Measurements from ENCODE around the gene UCKL1.

- TF ChIP-seq CTCF (IDR thresholded peaks at IDR 0.05; ENCODE audit: insufficient read depth, low read depth, low read length), result no peak
- no peak for TF ChIP-seq EZH2 (IDR thresholded peaks at IDR 0.05; ENCODE audit: insufficient read depth, low read length)
Measured at GRCh38 chr20:63920226-63920625, 36.0 kb downstream of the UCKL1 start.

Data from astrocyte (in vitro differentiated cells and primary cell).